Activated CD4-positive, CD25-positive, alpha-beta regulatory T cell treated with anti-CD3 and anti-CD28 coated beads, Interleukin-2, amount 50 U/mL, for 72 hours (primary cell): ENCODE results near the gene RPL35A.
"Not testable (repeated sequence)": the region's sequence is repeated elsewhere in the genome, so short reads cannot be mapped to it uniquely, and the experiment has no call there.

Experiments used
- DNase-seq: peaks from one replicate; pipeline ENCODE4 v3.0.0; 2021

The RPL35A gene

GRCh38 chr3:197949778-197950676, at the start of gene RPL35A:
TSS of gene RPL35A (plus strand) at chr3:197950190. CDS start at chr3:197950968, 778 bp downstream.
- peak; percentile 77 for DNase-seq

DNA sequence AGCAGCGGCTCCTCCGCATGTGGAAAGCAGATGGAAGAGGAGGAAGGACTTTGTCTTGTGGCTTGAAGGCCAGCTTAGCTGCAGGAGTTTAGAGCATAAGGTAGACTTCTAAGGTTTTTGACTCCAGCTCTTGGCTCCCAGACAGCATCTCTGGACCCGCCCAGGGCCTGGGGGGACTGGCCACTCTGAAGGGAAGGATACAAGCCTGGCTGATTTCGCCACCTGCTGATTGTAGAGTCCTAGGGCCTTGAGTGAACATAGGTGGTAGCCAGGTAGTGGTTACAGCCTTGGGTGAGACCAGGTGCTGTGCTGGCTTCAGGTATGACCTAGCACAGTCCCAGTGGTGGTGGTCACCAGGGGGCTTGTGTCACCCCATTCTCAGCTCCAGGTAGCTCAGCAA, 48.4 kb upstream of the RPL35A start:
- no peak for DNase-seq

GRCh38 chr3:197906023-197906849, 43.8 kb upstream of the RPL35A start:
- DNase-seq = peak; percentile 83

- no peak for DNase-seq
Measured at GRCh38 chr3:197906850-197907187, 43.2 kb upstream of the RPL35A start.

GRCh38 chr3:197907196-197907595, 42.8 kb upstream of the RPL35A start:
- no peak for DNase-seq

DNA sequence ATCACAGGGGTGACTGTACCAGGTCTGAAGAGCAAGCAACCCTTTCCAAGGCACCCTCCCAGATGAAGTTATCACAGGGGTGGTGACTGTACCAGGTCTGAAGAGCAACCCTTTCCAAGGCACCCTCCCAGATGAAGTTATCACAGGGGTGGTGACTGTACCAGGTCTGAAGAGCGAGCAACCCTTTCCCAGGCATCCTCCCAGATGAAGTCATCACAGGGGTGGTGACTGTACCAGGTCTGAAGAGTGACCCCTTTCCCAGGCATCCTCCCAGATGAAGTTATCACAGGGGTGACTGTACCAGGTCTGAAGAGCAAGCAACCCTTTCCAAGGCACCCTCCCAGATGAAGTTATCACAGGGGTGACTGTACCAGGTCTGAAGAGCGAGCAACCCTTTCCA, 41.4 kb upstream of the RPL35A start:
- DNase-seq = not testable (repeated sequence)

- DNase-seq = no peak
Measured at GRCh38 chr3:197908957-197909701, 40.9 kb upstream of the RPL35A start.

- DNase-seq = no peak
Measured at GRCh38 chr3:197912741-197913476, 37.1 kb upstream of the RPL35A start.

GRCh38 chr3:197913641-197914380, 36.2 kb upstream of the RPL35A start:
- no peak for DNase-seq

DNA sequence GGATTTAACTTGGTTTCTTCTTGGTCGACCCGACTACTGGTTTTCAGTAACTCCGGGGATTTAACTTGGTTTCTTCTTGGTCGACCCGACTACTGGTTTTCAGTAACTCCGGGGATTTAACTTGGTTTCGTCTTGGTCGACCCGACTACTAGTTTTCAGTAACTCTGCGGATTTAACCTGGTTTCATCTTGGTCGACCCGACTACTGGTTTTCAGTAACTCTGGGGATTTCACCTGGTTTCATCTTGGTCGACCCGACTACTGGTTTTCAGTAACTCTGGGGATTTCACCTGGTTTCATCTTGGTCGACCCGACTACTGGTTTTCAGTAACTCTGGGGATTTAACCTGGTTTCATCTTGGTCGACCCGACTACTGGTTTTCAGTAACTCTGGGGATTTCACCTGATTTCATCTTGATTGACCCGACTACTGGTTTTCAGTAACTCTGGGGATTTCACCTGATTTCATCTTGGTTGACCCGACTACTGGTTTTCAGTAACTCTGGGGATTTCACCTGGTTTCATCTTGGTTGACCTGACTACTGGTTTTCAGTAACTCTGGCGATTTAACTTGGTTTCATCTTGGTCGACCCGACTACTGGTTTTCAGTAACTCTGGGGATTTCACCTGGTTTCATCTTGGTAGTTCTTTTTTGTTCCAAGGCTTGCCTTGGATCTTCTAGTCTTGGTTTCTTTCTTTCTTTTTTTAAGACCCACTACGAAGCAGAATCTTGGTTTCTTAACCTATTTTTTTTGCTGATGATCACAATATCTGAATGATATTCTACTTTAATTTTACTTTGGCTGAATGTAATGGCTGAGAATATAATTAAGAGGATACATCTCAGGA, 28.3 kb upstream of the RPL35A start:
- not testable (repeated sequence) for DNase-seq

GRCh38 chr3:197926418-197926817, 23.6 kb upstream of the RPL35A start:
- DNase-seq = no peak

- DNase-seq = not testable (repeated sequence)
Measured at GRCh38 chr3:197927578-197927977, 22.4 kb upstream of the RPL35A start.

GRCh38 chr3:197936819-197937384, 13.1 kb upstream of the RPL35A start:
- DNase-seq = no peak

DNA sequence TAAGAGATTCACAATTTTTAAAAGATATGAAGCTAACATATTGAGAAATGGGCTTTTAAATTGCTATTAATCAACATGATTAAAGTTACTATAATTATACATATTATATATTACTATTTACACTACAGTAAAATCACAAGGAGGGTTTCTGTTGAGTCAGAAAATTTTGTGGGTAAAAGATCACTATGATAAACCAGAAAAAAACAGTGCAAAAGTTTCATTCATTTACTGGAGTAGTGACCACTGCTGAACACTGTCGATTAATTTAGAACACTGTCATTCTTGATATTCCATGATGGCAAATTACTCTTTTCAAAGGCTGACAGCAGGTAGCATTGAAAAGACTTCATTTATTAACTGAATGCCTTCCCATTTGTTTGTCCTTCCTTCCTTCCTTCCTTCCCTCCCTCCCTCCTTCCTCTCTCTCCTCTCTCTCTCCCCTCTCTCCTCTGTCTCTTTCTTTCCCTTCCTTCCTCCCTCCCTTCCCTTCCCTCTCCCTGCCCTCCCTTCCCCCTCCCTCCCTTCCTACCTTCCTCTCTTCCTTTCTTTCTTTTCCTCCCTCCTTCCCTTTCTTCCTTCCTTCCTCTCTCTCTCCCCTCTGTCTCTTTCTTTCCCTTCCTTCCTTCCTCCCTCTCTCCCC, 9.1 kb upstream of the RPL35A start:
- DNase-seq = no peak

- DNase-seq = no peak
Measured at GRCh38 chr3:197942956-197943556, 6.9 kb upstream of the RPL35A start.

DNA sequence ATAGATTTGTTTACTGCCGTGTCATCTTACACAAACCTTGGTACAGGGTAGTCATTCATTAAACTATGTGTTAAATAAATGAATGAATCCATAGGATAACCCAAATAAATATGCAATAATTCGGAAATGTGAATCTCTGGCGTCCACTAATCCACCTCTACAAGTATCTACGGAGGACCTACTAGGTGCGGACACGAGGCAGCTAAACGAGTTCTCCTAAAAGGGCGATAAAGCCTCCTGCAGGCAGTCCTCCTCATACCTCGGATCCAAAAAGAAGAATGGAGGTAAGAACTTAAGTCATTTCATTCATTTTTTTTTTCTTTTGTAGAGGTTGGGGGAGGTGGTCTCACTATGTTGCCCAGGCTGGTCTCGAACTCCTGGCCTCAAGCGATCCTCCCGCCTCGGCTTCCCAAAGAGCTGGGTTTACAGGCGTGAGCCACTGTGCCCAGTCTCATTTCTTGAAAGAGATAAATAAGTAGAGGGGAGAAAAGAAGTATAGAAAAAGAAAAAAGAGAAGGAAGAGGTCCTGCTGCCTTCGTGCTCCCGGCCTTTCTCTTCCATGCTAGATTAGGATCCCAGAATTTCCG, 706 bp upstream of the RPL35A start:
- DNase-seq = no peak

DNA sequence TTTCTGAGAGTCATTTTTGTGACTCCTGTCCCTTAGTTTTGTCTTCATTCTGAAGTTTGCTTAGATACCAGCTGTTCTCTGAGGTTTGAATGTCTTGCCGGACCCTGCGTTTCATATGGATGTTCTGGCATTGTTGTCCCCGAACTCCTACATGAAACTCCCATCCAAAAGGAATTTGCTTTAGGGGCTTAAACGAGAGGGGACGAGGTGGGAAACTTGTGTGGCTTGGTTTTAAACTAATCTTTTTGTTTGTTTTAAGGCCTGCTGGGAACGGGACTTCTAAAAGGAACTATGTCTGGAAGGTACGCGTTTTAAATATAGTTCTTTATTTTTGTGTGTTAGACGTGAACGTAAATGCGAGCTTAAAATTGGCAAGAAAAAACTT, 679 bp downstream of the RPL35A start:
- no peak for DNase-seq

GRCh38 chr3:197951392-197951990, 1.5 kb downstream of the RPL35A start:
- DNase-seq = no peak

DNA sequence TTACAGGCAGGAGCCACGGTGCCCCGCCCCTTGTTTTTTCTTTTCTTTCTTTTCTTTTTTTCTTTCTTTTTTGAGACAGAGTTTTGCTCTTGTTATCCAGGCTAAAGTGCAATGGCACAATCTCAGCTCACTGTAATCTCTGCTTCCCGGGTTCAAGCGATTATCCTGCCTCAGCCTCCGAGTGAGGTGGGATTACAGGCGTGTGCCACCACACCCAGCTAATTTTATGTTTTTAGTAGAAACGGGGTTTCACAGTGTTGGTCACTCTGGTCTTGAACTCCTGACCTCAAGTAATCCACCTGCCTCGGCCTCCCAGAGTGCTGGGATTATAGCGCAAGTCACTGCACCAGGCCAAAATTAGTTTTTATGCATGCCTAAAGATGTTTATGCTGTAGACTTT, 2.5 kb downstream of the RPL35A start:
- no peak for DNase-seq
